Gastroesophageal sphincter (tissue), 4 donors: Measurements from ENCODE around the gene MTA2. TPM values are rescaled to one million over a fixed set of nuclear protein-coding genes. Genes with fewer than 3 reads are reported as not detected.
A peak's percentile ranks its signal among the peaks of the same experiment; 100 is the strongest.

Source experiments
- ATAC-seq: fragments of 150-250 bp; one replicate; pipeline ENCODE4 v1.9.1; 2016; ENCODE audit warnings: mild to moderate bottlenecking, moderate library complexity
- H3K27ac ChIP-seq, 4 donors: fragments of 200-600 bp; sonication (generic) in 3 of 4; 1 replicate in 3 of 4; 2 replicates in 1 of 4; pipeline ENCODE4 v1.5.1; 2016 to 2019
- H3K27me3 ChIP-seq: fragments of 200-600 bp; sonication (generic); one replicate; pipeline ENCODE4 v1.5.1; 2019
- H3K36me3 ChIP-seq, 2 donors: fragments of 200-600 bp; sonication (generic); one replicate each; pipeline ENCODE4 v1.5.1; 2019; ENCODE audit warnings: control low read depth in 1 of 2
- H3K4me1 ChIP-seq, 3 donors: fragments of 200-600 bp; sonication (generic); 1 replicate in 2 of 3; 2 replicates in 1 of 3; pipeline ENCODE4 v1.5.1; 2016 to 2019; ENCODE audit warnings: control low read depth in 2 of 3
- H3K4me3 ChIP-seq, 2 donors: fragments of 200-600 bp; sonication (generic); one replicate each; pipeline ENCODE4 v1.5.1; 2019; ENCODE audit warnings: mild to moderate bottlenecking in 1 of 2, moderate library complexity in 1 of 2
- H3K9me3 ChIP-seq, 3 donors: fragments of 200-600 bp; sonication (generic); one replicate each; pipeline ENCODE4 v1.5.1; 2017 to 2019; ENCODE audit warnings: control low read depth in 2 of 3
- EP300 ChIP-seq: sonication (generic); formaldehyde crosslinking; IDR thresholded peaks from one replicate; pipeline ENCODE4 v1.6.1; 2017; ENCODE audit warnings: antibody characterized with exemption, mild to moderate bottlenecking
- POLR2A ChIP-seq, 2 donors: fragments of 450-650 bp; IDR thresholded peaks; one replicate each; pipeline ENCODE4 v1.6.1; 2017; ENCODE audit warnings: antibody characterized with exemption in 2 of 2, mild to moderate bottlenecking in 2 of 2, moderate library complexity in 1 of 2
- POLR2AphosphoS5 ChIP-seq: sonication (generic); formaldehyde crosslinking; IDR thresholded peaks from one replicate; pipeline ENCODE4 v1.6.1; 2017; ENCODE audit warnings: antibody characterized with exemption
- WGBS, 2 donors: methylation state at CpG; one replicate each; pipeline ENCODE4 v1.1.5; 2018; ENCODE audit warnings: low coverage in 1 of 2; 5-methylcytosine and 5-hydroxymethylcytosine counted together
- total RNA-seq, 4 donors: library from RNA; depleted of rRNA; stranded (reverse); fragments of >200 nt; gene quantifications; one replicate each; pipeline ENCODE4 v1.1.0, GENCODE V29; 2016
- TF ChIP-seq, protein P1 (sequence below), 4 experiments: fragments of 200-600 bp in 2 of 4; fragments of 450-650 bp in 2 of 4; sonication (generic) in 1 of 4; IDR thresholded peaks; one replicate each; pipeline ENCODE4 v1.5.1; 2017 to 2019; ENCODE audit warnings: antibody characterized with exemption in 4 of 4, mild to moderate bottlenecking in 2 of 4, moderate library complexity in 2 of 4

MTA2 gene
- total RNA-seq, 4 donors from 2014 or later: 67.9 to 88.7 (median 85.6) TPM

DNA sequence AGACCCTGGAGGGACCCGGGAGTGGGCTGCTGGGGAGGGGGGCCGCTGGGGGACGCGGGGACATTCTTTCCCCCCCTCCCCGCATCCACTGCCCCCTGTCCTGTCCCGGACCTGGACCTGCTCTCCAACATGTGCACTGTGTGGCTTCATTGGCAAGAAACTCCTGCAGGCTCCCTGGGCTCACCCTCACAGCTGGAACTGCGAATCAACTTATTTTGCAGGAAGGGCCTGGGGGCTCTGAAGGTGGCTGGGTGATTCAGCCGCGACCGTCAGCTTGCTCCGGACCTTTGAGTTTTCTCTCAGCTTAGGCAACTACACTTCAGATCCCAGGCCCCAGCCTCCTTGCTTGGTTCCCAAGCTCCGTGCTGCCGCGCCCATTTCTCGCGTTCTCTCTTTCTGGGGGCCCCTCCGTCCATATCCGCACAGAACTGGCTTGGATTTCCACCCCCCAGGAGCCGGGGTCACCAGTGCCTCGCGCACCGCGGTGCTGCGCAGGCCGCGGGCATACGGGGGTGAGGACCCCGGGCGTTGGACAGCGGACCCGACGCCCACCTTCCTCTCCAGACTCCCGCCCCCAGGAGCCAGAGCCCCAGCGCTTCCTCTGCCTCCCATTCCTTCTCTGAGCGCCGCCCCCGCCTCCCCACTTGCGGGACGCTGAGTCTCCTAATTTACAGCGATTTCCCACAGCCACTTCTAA, 54.6 kb downstream of the MTA2 start:
- WGBS, 2 donors: 0% methylated on average over 3 to 6 of the region's 40 CpGs
- H3K27ac ChIP-seq: peak overlapping the region; percentile 94 to 100 (median 96)
- ATAC-seq: no peak
- no peaks in the 10 kb centered on the region for H3K36me3 ChIP-seq
- no peaks in the 10 kb centered on the region for H3K27me3 ChIP-seq
- peaks cover 3 to 73% (median 33%) of the 10 kb centered on the region in 3 donors for H3K4me1 ChIP-seq
- H3K4me3 ChIP-seq: peak overlapping the region; percentile 81 to 85
- TF ChIP-seq POLR2A (IDR thresholded peaks at IDR 0.05) (no peak), EP300 (no peak), POLR2AphosphoS5 (no peak)
- TF ChIP-seq, protein P1, sequence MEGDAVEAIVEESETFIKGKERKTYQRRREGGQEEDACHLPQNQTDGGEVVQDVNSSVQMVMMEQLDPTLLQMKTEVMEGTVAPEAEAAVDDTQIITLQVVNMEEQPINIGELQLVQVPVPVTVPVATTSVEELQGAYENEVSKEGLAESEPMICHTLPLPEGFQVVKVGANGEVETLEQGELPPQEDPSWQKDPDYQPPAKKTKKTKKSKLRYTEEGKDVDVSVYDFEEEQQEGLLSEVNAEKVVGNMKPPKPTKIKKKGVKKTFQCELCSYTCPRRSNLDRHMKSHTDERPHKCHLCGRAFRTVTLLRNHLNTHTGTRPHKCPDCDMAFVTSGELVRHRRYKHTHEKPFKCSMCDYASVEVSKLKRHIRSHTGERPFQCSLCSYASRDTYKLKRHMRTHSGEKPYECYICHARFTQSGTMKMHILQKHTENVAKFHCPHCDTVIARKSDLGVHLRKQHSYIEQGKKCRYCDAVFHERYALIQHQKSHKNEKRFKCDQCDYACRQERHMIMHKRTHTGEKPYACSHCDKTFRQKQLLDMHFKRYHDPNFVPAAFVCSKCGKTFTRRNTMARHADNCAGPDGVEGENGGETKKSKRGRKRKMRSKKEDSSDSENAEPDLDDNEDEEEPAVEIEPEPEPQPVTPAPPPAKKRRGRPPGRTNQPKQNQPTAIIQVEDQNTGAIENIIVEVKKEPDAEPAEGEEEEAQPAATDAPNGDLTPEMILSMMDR (IDR thresholded peaks at IDR 0.05): no peak
- H3K9me3 ChIP-seq: no peaks in the 10 kb centered on the region

DNA sequence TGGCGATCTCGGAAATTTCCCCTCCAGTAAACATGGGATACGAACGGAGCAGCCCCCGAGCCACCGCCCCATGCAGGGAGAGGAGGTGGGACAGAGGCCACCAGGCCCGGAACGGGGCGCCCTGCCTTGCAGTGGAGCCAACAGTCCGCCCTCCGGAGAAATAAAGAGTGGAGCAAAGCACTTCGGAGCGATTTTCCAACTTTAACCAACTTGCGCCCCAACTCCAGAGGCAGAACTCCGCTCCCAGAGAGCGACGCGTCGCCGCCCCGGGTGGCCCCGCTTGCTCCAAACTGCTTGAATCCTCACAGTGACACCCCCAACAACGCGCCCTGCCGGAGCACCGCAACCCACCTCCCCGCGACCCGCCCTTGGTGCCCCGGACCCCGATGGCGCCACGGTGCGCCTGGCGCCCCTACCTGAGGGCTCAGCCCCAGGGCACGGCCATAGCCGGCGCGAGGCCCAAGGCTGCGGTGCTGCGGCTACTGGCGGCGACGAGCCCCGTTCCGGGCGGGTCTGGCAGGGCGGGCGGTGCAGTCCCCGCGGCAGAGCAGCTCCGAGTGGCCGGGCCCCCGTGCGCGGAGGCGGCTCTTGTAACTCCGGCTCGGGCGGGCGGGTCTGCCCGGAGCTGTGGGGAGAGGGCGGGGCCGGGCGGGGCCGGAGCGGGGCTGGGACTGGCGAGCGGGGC, 55.3 kb downstream of the MTA2 start, which contains the start of gene AHNAK:
AHNAK (minus strand) TSS at position 563 of the 685 bp plus-strand sequence. CDS start 10,708 bp downstream, outside the sequence.
- Histone ChIP-seq H3K9me3 (no peaks in the 10 kb centered on the region), H3K27me3 (no peaks in the 10 kb centered on the region), H3K4me3 (peak within 1 kb of the TSS; percentile 81 to 85), H3K27ac (peak within 1 kb of the TSS; percentile 94 to 100 (median 96)), H3K4me1 (peaks cover 0 to 73% (median 33%) of the 10 kb centered on the region in 3 donors), H3K36me3 (no peaks in the 10 kb centered on the region)
- ATAC-seq: peak; percentile 69
- TF ChIP-seq EP300 (no peak), POLR2A (IDR thresholded peaks at IDR 0.05) (peak; percentile 98), POLR2AphosphoS5 (peak; percentile 96)
- TF ChIP-seq, protein P1 (IDR thresholded peaks at IDR 0.05): no peak
- 0% methylated on average over 4 of the region's 69 CpGs; no CpG with 5 or more reads in 1 of the 2 donors for WGBS, 2 donors

DNA sequence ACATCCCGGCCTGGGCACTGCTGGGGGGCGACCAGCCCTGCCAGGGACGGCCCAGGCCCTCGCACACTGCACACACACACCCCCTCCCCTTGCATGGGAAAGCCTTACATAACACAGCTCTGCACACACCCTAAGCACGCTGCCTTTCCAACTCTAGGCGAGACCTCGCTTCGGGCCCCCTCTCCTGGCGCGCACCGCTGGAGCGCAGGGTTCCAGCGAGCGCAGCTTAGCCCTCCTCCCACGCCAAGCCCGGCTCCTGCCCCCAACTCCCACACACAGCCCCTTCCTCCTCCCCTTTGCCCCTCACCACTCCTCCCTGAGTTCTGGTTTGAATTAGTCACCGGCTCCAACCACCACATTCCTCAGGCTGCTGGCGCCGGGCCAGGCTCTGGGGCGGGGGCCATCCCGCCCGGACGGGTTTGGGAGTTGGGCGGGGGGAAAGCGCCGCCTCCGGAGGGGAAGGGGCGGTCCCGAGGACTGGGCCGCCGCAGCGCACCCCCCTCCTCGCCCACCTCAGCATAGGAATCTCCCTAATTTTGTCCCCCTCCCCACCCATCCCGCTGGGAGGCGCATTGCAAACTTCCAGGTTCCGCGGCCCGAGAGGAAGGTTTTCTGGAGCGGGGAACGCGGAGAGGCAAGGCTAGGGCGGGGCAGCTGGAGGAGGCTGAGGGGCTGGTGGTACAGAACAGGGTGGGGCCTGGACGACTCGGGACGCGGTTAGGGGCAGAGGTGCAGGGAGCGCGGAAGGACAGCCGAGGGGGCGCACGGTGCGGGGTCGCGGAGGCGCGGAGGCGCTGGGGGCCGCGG, 56.0 kb downstream of the MTA2 start:
- Histone ChIP-seq H3K36me3 (no peaks in the 10 kb centered on the region), H3K9me3 (no peaks in the 10 kb centered on the region), H3K27me3 (no peaks in the 10 kb centered on the region), H3K4me1 (peaks cover 0 to 73% (median 36%) of the 10 kb centered on the region in 3 donors), H3K27ac (peak overlapping the region; percentile 94 to 100 (median 96)), H3K4me3 (peak overlapping the region; percentile 81 to 85)
- WGBS, 2 donors: 3% methylated on average over 11 of the region's 59 CpGs; no CpG with 5 or more reads in 1 of the 2 donors
- ATAC-seq: peak; percentile 70
- TF ChIP-seq, protein P1 (IDR thresholded peaks at IDR 0.05): peak in 3 of 4 experiments; percentile 5 to 17 (median 13)
- TF ChIP-seq POLR2AphosphoS5 (peak; percentile 91), POLR2A (IDR thresholded peaks at IDR 0.05) (peak; percentile 29 to 47), EP300 (no peak)

DNA sequence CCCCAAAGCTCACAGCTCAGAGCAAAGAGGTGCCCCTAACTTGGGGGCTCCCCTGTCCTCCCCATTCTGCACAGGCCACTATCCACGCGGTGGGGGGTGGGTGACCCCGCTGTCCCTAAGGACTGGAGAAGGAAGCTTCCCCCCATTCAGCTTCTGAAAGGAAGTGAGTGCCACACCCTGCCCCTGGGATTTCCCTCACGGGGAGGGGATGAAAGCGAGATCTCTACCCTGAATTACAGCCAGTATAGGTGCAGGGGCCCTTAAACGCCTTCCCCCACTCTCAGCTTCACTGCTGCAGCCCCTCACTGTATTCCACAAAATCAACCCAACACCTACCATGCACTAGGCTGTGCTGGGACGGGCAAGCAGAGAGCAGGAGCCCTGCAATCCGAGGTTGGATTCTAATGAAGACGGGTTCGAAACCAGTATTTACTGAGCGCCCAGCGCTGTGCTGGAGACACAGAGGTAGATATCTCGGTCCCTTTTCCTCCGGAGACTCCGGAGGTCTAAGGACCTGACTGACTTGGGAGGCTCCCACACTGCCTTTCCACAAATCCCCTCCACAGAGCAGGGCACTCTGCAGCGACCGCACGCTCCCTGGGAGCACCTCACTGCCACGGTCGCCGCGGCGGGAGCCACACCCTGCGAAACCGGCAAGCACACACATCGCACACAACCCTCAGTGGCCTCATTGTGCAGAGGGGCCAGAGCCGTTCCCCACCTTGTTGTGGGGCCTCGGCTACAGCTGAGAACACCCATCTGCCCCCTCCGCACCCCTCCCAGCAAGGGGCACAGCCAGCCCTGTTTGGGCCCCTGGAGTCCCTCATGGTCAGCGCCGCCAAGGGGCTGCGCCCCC, 56.9 kb downstream of the MTA2 start:
- Histone ChIP-seq H3K36me3 (no peaks in the 10 kb centered on the region), H3K27me3 (no peaks in the 10 kb centered on the region), H3K4me3 (peak overlapping the region; percentile 81 to 85), H3K4me1 (peaks cover 0 to 73% (median 44%) of the 10 kb centered on the region in 3 donors), H3K9me3 (no peaks in the 10 kb centered on the region), H3K27ac (peak overlapping the region; percentile 94 to 100 (median 96))
- TF ChIP-seq EP300 (no peak), POLR2AphosphoS5 (peak; percentile 5)
- TF ChIP-seq, protein P1 (IDR thresholded peaks at IDR 0.05): no peak
- 0% methylated on average over 8 to 11 of the region's 32 CpGs for WGBS, 2 donors
- no peak for ATAC-seq
